HL-60 (cell line): ENCODE data around the gene RGS19.
A peak's percentile ranks its signal among the peaks of the same experiment; 100 is the strongest.

Source experiments
- DNase-seq, 2 experiments: peaks; one replicate each; pipeline ENCODE4 v3.0.0-alpha.2; 2010 to 2020; ENCODE audit warnings: low read depth in 1 of 2, low spot score in 1 of 2
- H3K27ac ChIP-seq: fragments of 250-450 bp; sonication (Bioruptor Pico); replicated peaks from 2 replicates; pipeline ENCODE4 v1.5.1; 2020; ENCODE audit warnings: mild to moderate bottlenecking, moderate library complexity
- H3K27me3 ChIP-seq: fragments of 250-450 bp; sonication (Bioruptor Pico); 2 replicates; pipeline ENCODE4 v1.5.1; 2021; ENCODE audit warnings: mild to moderate bottlenecking, moderate library complexity; ENCODE audit not compliant: insufficient read depth, poor library complexity, severe bottlenecking
- H3K4me3 ChIP-seq: replicated peaks from 2 replicates; pipeline ENCODE4 v1.5.1; 2011; ENCODE audit warnings: mild to moderate bottlenecking, control low read depth, low read length; ENCODE audit not compliant: insufficient read depth
- CTCF ChIP-seq: IDR thresholded peaks from one replicate; pipeline ENCODE4 v1.5.1; 2011; ENCODE audit warnings: low read length, control low read depth, inconsistent platforms; ENCODE audit not compliant: insufficient read depth
- GABPA ChIP-seq: IDR thresholded peaks from 2 replicates; pipeline ENCODE4 v1.6.1; 2012; ENCODE audit warnings: low read depth
- POLR2AphosphoS5 ChIP-seq: IDR thresholded peaks from 2 replicates; pipeline ENCODE4 v1.6.1; 2012; ENCODE audit warnings: low read depth
- SPI1 ChIP-seq: IDR thresholded peaks from 2 replicates; pipeline ENCODE4 v1.6.1; 2012; ENCODE audit warnings: low read depth, mild to moderate bottlenecking, borderline replicate concordance
- TF ChIP-seq, protein P1 (sequence below): IDR thresholded peaks from 2 replicates; pipeline ENCODE4 v1.6.1; 2012; ENCODE audit warnings: low read depth; ENCODE audit not compliant: insufficient replicate concordance

Gene RGS19

DNA sequence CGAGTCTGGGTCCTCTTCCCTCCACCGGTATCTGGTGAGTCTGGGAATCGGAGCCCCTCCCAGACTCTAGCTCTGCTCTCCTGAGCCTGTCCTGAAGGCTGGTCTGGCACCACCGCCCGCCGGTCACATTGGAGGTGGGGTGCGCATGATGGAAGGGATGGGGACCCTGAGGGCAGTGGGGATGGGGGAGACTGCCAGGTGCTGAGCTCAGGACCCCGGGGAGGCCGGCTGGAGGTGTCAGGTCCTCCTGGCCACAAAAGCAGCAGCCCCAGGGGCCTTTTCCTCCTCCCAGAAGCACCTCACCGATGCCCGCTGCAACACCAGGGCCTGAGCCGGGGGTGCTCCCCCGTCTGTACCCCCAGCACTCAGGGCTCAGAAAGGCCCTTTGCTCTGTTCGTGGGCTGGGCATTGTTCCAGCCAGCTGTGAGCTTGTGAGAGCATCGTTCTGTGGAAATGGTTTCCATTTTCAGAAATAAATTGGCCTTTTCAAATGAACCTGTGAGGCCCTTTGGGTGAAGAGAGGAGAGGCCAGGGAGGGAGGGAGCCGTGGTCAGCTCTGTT is 30.6 kb upstream of the RGS19 start:
- no peak overlapping the region for H3K4me3 ChIP-seq
- H3K27me3 ChIP-seq: no peaks in the 10 kb centered on the region
- DNase-seq: no peak
- TF ChIP-seq GABPA (no peak), POLR2AphosphoS5 (no peak), SPI1 (no peak), CTCF (no peak)
- TF ChIP-seq, protein P1, sequence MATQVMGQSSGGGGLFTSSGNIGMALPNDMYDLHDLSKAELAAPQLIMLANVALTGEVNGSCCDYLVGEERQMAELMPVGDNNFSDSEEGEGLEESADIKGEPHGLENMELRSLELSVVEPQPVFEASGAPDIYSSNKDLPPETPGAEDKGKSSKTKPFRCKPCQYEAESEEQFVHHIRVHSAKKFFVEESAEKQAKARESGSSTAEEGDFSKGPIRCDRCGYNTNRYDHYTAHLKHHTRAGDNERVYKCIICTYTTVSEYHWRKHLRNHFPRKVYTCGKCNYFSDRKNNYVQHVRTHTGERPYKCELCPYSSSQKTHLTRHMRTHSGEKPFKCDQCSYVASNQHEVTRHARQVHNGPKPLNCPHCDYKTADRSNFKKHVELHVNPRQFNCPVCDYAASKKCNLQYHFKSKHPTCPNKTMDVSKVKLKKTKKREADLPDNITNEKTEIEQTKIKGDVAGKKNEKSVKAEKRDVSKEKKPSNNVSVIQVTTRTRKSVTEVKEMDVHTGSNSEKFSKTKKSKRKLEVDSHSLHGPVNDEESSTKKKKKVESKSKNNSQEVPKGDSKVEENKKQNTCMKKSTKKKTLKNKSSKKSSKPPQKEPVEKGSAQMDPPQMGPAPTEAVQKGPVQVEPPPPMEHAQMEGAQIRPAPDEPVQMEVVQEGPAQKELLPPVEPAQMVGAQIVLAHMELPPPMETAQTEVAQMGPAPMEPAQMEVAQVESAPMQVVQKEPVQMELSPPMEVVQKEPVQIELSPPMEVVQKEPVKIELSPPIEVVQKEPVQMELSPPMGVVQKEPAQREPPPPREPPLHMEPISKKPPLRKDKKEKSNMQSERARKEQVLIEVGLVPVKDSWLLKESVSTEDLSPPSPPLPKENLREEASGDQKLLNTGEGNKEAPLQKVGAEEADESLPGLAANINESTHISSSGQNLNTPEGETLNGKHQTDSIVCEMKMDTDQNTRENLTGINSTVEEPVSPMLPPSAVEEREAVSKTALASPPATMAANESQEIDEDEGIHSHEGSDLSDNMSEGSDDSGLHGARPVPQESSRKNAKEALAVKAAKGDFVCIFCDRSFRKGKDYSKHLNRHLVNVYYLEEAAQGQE: no peak
- H3K27ac ChIP-seq: no peak overlapping the region

GRCh38 chr20:64108731-64109681 is 29.7 kb upstream of the RGS19 start:
- Histone ChIP-seq H3K27ac (0 out of 2 replicates have a peak overlapping the region, but pooled peaks have one; percentile 49), H3K27me3 (no peaks in the 10 kb centered on the region), H3K4me3 (no peak overlapping the region)
- TF ChIP-seq SPI1 (no peak), POLR2AphosphoS5 (no peak)
- TF ChIP-seq, protein P1: no peak
- DNase-seq: no peak

DNA sequence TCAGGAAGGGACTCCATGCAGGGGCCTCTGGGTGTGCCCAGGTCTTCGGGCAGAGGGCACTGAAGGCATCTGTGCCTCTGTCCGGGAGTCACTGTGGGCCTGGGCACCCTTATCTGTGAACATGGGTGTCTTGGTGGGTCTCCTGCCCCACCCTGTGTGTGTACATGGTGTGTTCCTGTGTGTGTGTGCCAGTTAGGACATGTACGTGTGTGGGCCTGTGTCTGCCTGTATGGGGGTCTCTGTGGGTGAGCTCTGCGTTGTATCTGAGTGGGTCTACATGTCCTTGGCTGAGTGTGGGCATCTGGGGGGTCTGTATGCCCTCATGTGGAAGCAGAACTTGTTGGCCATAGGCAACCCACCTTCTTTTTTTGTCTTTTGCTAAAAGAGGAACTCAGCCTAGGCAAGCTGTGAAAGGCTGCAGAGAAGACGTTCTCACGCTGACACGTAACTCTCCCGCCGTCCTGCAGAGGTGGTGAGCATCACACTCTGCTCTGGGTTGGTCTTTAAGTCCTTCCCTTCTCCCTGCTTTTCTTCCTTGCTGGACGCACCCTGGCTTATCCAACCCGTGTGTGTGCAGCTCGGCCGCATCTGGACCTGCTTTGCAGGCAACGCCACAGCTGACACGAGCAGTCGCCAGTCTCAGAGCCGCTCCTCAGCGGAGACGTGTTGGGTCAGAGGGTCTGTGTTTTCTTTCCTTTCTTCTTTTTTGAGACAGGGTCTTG is 28.6 kb upstream of the RGS19 start:
- TF ChIP-seq SPI1 (peak; percentile 99), CTCF (no peak)
- Histone ChIP-seq H3K4me3 (no peak overlapping the region), H3K27me3 (peaks cover under 1% of the 10 kb centered on the region), H3K27ac (peak overlapping the region; percentile 49)
- peak; percentile 46 to 82 for DNase-seq

DNA sequence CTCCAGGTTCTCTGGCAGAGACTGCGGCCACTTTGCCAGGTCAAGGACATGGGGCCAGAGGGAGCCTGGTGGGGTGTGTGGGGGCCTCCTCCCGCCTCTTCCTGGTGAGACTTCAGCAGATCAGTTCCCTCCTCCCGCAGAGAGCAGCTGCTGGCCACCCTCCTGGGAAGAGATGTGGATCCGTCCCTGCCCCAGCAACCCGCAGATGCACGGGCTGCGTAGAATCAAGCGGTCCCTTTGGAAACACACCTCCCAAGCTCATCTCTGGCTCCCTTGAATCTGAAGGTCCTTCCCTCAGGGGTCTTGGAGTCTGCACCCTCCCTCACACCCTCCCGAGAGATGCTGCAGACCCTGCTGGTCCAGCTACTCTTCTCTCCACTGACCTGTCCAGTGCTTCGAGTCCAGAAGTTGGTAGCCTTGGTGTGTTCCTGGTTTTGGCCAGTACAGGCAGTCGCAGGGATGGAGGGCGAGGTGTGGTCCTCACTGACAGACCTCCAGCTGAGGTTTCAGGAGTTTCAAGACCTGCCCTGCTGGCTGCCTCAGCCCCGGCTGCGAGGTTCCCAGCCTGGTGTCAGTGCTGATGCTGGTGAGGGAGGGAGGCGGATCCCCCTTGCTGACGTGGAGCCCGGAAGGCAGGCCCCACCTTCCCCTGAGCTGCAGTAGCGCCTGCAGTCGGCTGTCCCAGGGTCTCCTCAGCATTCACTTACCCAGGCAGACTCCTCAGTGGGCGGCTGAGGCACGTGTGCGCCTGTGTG is 27.8 kb upstream of the RGS19 start, which contains the start of gene NPBWR2:
NPBWR2 (minus strand) TSS at position 585 of the 755 bp plus-strand sequence. CDS start 734 bp downstream, outside the sequence.
- no peak for DNase-seq
- H3K27ac ChIP-seq: peak within 1 kb of the TSS; percentile 49
- H3K27me3 ChIP-seq: peaks cover 6% of the 10 kb centered on the region
- TF ChIP-seq, protein P1: no peak
- TF ChIP-seq POLR2AphosphoS5 (no peak), SPI1 (no peak), GABPA (no peak), CTCF (no peak)
- no peak within 1 kb of the TSS for H3K4me3 ChIP-seq
